Urinary bladder (tissue), 2 donors: ENCODE data around the gene CD53. TPM values are rescaled to one million over a fixed set of nuclear protein-coding genes. Genes with fewer than 3 reads are reported as not detected.

Source experiments
- polyA plus RNA-seq: library from polyadenylated mRNA; stranded (reverse); fragments of 200-250 nt; gene quantifications from one replicate; pipeline ENCODE4 v1.2.3, GENCODE V29; 2013
- total RNA-seq: library from RNA; depleted of rRNA; stranded (reverse); fragments of >200 nt; gene quantifications from one replicate; pipeline ENCODE4 v1.2.3, GENCODE V29; 2014
- donor health status: healthy.

CD53 gene
- total and polyA plus RNA-seq, 2 donors, result 21.5 to 48.9 TPM

Other genes with a start within 250 kb of the CD53 start
- gene KCNA3, start 198.2 kb upstream of the CD53 start, total RNA-seq, result 3.1 TPM
- gene KCNA3, start 198.2 kb upstream of the CD53 start, polyA plus RNA-seq, result 0.37 TPM
- gene LRIF1, start 90.8 kb downstream of the CD53 start, total RNA-seq, result 10.6 TPM
- 7.9 TPM for gene LRIF1, start 90.8 kb downstream of the CD53 start, polyA plus RNA-seq